HEK293 (cell line): ENCODE results near the gene PIEZO1.

Source experiments
- CTCF ChIA-PET: fragments of 350-600 bp; formaldehyde crosslinking; extraction: SDS; loops from one replicate; lab custom pipeline; 2021; ENCODE audit warnings: antibody characterized with exemption; lab: Yijun Ruan, JAX
- POLR2A ChIA-PET: fragments of 300-600 bp; formaldehyde crosslinking; extraction: SDS; loops from one replicate; lab custom pipeline; 2020; ENCODE audit warnings: antibody characterized with exemption, inconsistent platforms; lab: Yijun Ruan, JAX
- H3K27ac ChIP-seq: fragments of 200-500 bp; sonication (Bioruptor generic); 2 replicates; pipeline ENCODE4 v1.5.1; 2014; ENCODE audit warnings: low read depth, low read length, control low read depth, inconsistent platforms; ENCODE audit errors: extremely low read depth
- H3K36me3 ChIP-seq, 2 experiments: fragments of 200-500 bp in 1 of 2; sonication (Bioruptor generic) in 1 of 2; 1 replicate in 1 of 2; 2 replicates in 1 of 2; pipeline ENCODE4 v1.5.1; 2014 to 2017; ENCODE audit warnings: inconsistent platforms in 2 of 2, low read length in 2 of 2; ENCODE audit not compliant: control insufficient read depth in 2 of 2, insufficient read depth in 1 of 2
- H3K4me1 ChIP-seq: fragments of 200-500 bp; sonication (Bioruptor generic); 2 replicates; pipeline ENCODE4 v1.5.1; 2014; ENCODE audit warnings: mild to moderate bottlenecking, low read length, inconsistent platforms; ENCODE audit not compliant: control insufficient read depth, insufficient read depth
- H3K4me3 ChIP-seq: 2 replicates; pipeline ENCODE4 v1.5.1; 2011; ENCODE audit warnings: low read depth, mild to moderate bottlenecking, control low read depth, low read length, moderate library complexity
- H3K9me3 ChIP-seq: fragments of 200-500 bp; sonication (Bioruptor generic); 2 replicates; pipeline ENCODE4 v1.5.1; 2014; ENCODE audit warnings: low read depth, low read length, inconsistent platforms; ENCODE audit not compliant: control insufficient read depth, insufficient read depth
- GLI2 ChIP-seq: fragments of 450-650 bp; formaldehyde crosslinking; IDR thresholded peaks from 2 replicates; pipeline ENCODE4; 2017; ENCODE audit warnings: missing biosample characterization, missing genetic modification characterization, low read depth, borderline replicate concordance
- HOXA7 ChIP-seq: sonication (generic); formaldehyde crosslinking; IDR thresholded peaks from 2 replicates; pipeline ENCODE4 v1.8.1; 2022; ENCODE audit warnings: missing genetic modification reagents, borderline replicate concordance
- MZF1 ChIP-seq: fragments of 450-650 bp; formaldehyde crosslinking; IDR thresholded peaks from 2 replicates; pipeline ENCODE4 v1.5.1; 2017; ENCODE audit warnings: missing biosample characterization, missing genetic modification characterization, borderline replicate concordance
- SCRT1 ChIP-seq: fragments of 450-650 bp; formaldehyde crosslinking; IDR thresholded peaks from 2 replicates; pipeline ENCODE4 v1.5.1; 2016; ENCODE audit warnings: missing biosample characterization, missing genetic modification characterization, borderline replicate concordance
- SP7 ChIP-seq: fragments of 450-650 bp; formaldehyde crosslinking; IDR thresholded peaks from 2 replicates; pipeline ENCODE4 v1.5.1; 2016; ENCODE audit warnings: missing biosample characterization, missing genetic modification characterization
- ZBTB21 ChIP-seq: fragments of 450-650 bp; formaldehyde crosslinking; IDR thresholded peaks from 2 replicates; pipeline ENCODE4 v1.5.1; 2017; ENCODE audit warnings: missing biosample characterization, missing genetic modification characterization
- ZNF140 ChIP-seq: fragments of 450-650 bp; formaldehyde crosslinking; IDR thresholded peaks from 2 replicates; pipeline ENCODE4 v1.5.1; 2016; ENCODE audit warnings: missing biosample characterization, missing genetic modification characterization
- ZNF146 ChIP-seq: fragments of 450-650 bp; formaldehyde crosslinking; IDR thresholded peaks from 2 replicates; pipeline ENCODE4 v1.5.1; 2016; ENCODE audit warnings: missing biosample characterization, missing genetic modification characterization
- ZNF184 ChIP-seq: fragments of 450-650 bp; IDR thresholded peaks from 2 replicates; pipeline ENCODE4 v1.5.1; 2018; ENCODE audit warnings: missing biosample characterization, mild to moderate bottlenecking, missing genetic modification characterization
- ZNF19 ChIP-seq: fragments of 450-650 bp; formaldehyde crosslinking; IDR thresholded peaks from 2 replicates; pipeline ENCODE4; 2016; ENCODE audit warnings: missing biosample characterization, missing genetic modification characterization, low read depth
- ZNF266 ChIP-seq: fragments of 450-650 bp; formaldehyde crosslinking; IDR thresholded peaks from 2 replicates; pipeline ENCODE4 v1.5.1; 2016; ENCODE audit warnings: missing biosample characterization, missing genetic modification characterization, low read depth
- ZNF391 ChIP-seq: fragments of 450-650 bp; formaldehyde crosslinking; IDR thresholded peaks from 2 replicates; pipeline ENCODE4 v1.5.1; 2016; ENCODE audit warnings: low read depth, missing biosample characterization, missing genetic modification characterization, borderline replicate concordance
- ZNF549 ChIP-seq: fragments of 450-650 bp; IDR thresholded peaks from 2 replicates; pipeline ENCODE4 v1.5.1; 2018; ENCODE audit warnings: missing biosample characterization, missing genetic modification characterization, mild to moderate bottlenecking, inconsistent platforms, moderate library complexity
- ZNF585B ChIP-seq: fragments of 450-650 bp; formaldehyde crosslinking; IDR thresholded peaks from 2 replicates; pipeline ENCODE4 v1.5.1; 2016; ENCODE audit warnings: missing biosample characterization, missing genetic modification characterization
- ZNF610 ChIP-seq: fragments of 450-650 bp; formaldehyde crosslinking; IDR thresholded peaks from 2 replicates; pipeline ENCODE4 v1.5.1; 2016; ENCODE audit warnings: missing biosample characterization, missing genetic modification characterization, borderline replicate concordance
- ZNF768 ChIP-seq: fragments of 450-650 bp; formaldehyde crosslinking; IDR thresholded peaks from 2 replicates; pipeline ENCODE4 v1.5.1; 2018; ENCODE audit warnings: missing biosample characterization, mild to moderate bottlenecking, missing genetic modification characterization
- ZNF843 ChIP-seq: fragments of 450-650 bp; formaldehyde crosslinking; IDR thresholded peaks from 2 replicates; pipeline ENCODE4 v1.5.1; 2016; ENCODE audit warnings: missing biosample characterization, missing genetic modification characterization
- ZSCAN16 ChIP-seq: fragments of 450-650 bp; formaldehyde crosslinking; IDR thresholded peaks from 2 replicates; pipeline ENCODE4 v1.5.1; 2016; ENCODE audit warnings: missing biosample characterization, missing genetic modification characterization
- TF ChIP-seq, protein P1 (sequence below): fragments of 450-650 bp; formaldehyde crosslinking; IDR thresholded peaks from 2 replicates; pipeline ENCODE4 v1.5.1; 2017; ENCODE audit warnings: missing biosample characterization, missing genetic modification characterization
- TF ChIP-seq, protein P2 (sequence below): fragments of 450-650 bp; formaldehyde crosslinking; optimal IDR thresholded peaks from 2 replicates; pipeline ENCODE3; 2016; ENCODE audit warnings: missing biosample characterization, mild to moderate bottlenecking, missing genetic modification characterization
- TF ChIP-seq, protein P3 (sequence below): fragments of 450-650 bp; IDR thresholded peaks from 2 replicates; pipeline ENCODE4 v1.5.1; 2018; ENCODE audit warnings: missing biosample characterization, missing genetic modification characterization
- TF ChIP-seq, protein P4 (sequence below): IDR thresholded peaks from 2 replicates; pipeline ENCODE4 v1.6.1; 2011; ENCODE audit warnings: mild to moderate bottlenecking, low read depth, low read length, borderline replicate concordance
- TF ChIP-seq, protein P5 (sequence below): fragments of 450-650 bp; IDR thresholded peaks from 2 replicates; pipeline ENCODE4 v1.5.1; 2018; ENCODE audit warnings: missing biosample characterization, mild to moderate bottlenecking, missing genetic modification characterization
- TF ChIP-seq, protein P6 (sequence below): fragments of 450-650 bp; formaldehyde crosslinking; IDR thresholded peaks from 2 replicates; pipeline ENCODE4 v1.5.1; 2016; ENCODE audit warnings: missing biosample characterization, missing genetic modification characterization
- TF ChIP-seq, protein P7 (sequence below): fragments of 450-650 bp; formaldehyde crosslinking; IDR thresholded peaks from 2 replicates; pipeline ENCODE4 v1.5.1; 2016; ENCODE audit warnings: missing biosample characterization, missing genetic modification characterization

Gene PIEZO1

DNA sequence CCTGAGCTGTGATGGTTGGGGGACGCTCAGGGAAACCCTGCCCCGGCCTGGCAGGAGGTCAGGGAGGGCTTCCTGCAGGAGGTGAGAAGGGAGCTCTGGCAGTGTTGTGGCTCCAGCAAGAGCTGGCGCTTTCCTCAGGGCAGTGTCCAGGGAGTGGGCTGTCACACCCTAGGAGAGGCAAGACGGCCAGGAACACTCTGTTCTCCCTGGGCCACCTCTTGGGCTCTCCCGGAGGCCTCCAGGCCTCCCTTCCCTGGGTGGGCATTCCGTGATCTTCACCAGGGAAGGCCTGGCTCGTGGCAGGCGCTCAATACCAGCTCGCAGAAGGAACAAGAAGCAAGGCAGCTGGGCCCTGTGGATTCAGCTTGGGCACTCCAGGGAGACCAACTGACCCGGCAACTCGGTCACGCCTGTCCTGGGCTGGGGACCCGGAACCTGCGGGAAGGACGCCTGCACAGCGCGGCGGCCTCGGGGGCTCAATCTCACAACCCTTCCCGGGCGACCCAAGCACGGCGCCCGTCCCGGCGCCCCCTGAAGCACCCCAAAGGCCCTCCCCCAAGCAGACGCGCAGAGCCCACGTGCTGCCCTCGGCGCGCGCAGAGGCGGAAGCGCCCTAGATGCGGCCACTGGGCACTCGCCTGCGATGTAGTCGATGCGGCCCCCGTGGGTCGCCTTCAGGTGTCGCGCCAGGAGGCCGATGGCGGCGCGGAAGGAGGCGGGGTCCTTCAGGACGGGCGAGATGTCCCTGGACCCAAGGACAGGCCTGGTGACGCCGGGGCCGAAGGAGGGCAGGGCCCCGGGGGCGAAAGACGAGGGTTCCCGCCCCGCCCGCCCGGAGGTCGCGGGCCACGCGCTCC is 26.1 kb upstream of the PIEZO1 start:
- ChIA-PET CTCF (interaction anchor here (0.8 to 3.3 kb wide), 3 partner anchors 46 to 74 kb away, joined by 3 to 25 read pairs (median 8); no protein-coding TSS in a partner anchor), POLR2A (interaction anchor here (0.6 to 5.2 kb wide), 14 partner anchors 11 to 360 kb away, joined by 3 to 33 read pairs (median 5); partner anchors contain the start of genes CDH15, GALNS and TRAPPC2L)
- Histone ChIP-seq H3K4me3 (peak overlapping the region; percentile 66), H3K9me3 (no peaks in the 10 kb centered on the region), H3K4me1 (peaks cover 3% of the 10 kb centered on the region; the same call in 1 of the 2 replicates), H3K27ac (peak overlapping the region; percentile 87), H3K36me3 (peaks cover 0 to 50% of the 10 kb centered on the region in 2 experiments; a peak in 1 of 3 replicates)
- TF ChIP-seq, protein P1, sequence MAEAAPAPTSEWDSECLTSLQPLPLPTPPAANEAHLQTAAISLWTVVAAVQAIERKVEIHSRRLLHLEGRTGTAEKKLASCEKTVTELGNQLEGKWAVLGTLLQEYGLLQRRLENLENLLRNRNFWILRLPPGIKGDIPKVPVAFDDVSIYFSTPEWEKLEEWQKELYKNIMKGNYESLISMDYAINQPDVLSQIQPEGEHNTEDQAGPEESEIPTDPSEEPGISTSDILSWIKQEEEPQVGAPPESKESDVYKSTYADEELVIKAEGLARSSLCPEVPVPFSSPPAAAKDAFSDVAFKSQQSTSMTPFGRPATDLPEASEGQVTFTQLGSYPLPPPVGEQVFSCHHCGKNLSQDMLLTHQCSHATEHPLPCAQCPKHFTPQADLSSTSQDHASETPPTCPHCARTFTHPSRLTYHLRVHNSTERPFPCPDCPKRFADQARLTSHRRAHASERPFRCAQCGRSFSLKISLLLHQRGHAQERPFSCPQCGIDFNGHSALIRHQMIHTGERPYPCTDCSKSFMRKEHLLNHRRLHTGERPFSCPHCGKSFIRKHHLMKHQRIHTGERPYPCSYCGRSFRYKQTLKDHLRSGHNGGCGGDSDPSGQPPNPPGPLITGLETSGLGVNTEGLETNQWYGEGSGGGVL, result no peak
- TF ChIP-seq ZNF184 (tag by site-specific recombination), result no peak
- TF ChIP-seq ZNF266 (tag by site-specific recombination), result no peak
- TF ChIP-seq, protein P2, sequence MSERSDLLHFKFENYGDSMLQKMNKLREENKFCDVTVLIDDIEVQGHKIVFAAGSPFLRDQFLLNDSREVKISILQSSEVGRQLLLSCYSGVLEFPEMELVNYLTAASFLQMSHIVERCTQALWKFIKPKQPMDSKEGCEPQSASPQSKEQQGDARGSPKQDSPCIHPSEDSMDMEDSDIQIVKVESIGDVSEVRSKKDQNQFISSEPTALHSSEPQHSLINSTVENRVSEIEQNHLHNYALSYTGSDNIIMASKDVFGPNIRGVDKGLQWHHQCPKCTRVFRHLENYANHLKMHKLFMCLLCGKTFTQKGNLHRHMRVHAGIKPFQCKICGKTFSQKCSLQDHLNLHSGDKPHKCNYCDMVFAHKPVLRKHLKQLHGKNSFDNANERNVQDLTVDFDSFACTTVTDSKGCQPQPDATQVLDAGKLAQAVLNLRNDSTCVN (tag by site-specific recombination), result no peak
- TF ChIP-seq ZBTB21 (tag by site-specific recombination), result no peak
- no peak for TF ChIP-seq ZNF549
- TF ChIP-seq GLI2 (tag by site-specific recombination), result no peak
- peak; percentile 63; the same call in 1 of the 2 replicates for TF ChIP-seq ZNF391
- no peak for TF ChIP-seq ZNF768
- TF ChIP-seq, protein P3, sequence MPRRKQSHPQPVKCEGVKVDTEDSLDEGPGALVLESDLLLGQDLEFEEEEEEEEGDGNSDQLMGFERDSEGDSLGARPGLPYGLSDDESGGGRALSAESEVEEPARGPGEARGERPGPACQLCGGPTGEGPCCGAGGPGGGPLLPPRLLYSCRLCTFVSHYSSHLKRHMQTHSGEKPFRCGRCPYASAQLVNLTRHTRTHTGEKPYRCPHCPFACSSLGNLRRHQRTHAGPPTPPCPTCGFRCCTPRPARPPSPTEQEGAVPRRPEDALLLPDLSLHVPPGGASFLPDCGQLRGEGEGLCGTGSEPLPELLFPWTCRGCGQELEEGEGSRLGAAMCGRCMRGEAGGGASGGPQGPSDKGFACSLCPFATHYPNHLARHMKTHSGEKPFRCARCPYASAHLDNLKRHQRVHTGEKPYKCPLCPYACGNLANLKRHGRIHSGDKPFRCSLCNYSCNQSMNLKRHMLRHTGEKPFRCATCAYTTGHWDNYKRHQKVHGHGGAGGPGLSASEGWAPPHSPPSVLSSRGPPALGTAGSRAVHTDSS, result no peak
- TF ChIP-seq ZNF610 (tag by site-specific recombination), result no peak
- TF ChIP-seq, protein P4, sequence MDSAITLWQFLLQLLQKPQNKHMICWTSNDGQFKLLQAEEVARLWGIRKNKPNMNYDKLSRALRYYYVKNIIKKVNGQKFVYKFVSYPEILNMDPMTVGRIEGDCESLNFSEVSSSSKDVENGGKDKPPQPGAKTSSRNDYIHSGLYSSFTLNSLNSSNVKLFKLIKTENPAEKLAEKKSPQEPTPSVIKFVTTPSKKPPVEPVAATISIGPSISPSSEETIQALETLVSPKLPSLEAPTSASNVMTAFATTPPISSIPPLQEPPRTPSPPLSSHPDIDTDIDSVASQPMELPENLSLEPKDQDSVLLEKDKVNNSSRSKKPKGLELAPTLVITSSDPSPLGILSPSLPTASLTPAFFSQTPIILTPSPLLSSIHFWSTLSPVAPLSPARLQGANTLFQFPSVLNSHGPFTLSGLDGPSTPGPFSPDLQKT, result no peak
- TF ChIP-seq HOXA7 (CRISPR knock-in tag), result no peak
- no peak for TF ChIP-seq MZF1 (tag by site-specific recombination)
- TF ChIP-seq ZNF140 (tag by site-specific recombination), result no peak
- TF ChIP-seq, protein P5, sequence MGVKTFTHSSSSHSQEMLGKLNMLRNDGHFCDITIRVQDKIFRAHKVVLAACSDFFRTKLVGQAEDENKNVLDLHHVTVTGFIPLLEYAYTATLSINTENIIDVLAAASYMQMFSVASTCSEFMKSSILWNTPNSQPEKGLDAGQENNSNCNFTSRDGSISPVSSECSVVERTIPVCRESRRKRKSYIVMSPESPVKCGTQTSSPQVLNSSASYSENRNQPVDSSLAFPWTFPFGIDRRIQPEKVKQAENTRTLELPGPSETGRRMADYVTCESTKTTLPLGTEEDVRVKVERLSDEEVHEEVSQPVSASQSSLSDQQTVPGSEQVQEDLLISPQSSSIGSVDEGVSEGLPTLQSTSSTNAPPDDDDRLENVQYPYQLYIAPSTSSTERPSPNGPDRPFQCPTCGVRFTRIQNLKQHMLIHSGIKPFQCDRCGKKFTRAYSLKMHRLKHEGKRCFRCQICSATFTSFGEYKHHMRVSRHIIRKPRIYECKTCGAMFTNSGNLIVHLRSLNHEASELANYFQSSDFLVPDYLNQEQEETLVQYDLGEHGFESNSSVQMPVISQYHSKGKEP (tag by site-specific recombination), result no peak
- 0 out of 2 replicates have a peak, but pooled peaks have one; percentile 10 for TF ChIP-seq SP7 (tag by site-specific recombination)
- TF ChIP-seq ZNF585B (tag by site-specific recombination), result no peak
- TF ChIP-seq ZNF19 (tag by site-specific recombination), result no peak
- no peak for TF ChIP-seq ZNF843
- TF ChIP-seq, protein P6, sequence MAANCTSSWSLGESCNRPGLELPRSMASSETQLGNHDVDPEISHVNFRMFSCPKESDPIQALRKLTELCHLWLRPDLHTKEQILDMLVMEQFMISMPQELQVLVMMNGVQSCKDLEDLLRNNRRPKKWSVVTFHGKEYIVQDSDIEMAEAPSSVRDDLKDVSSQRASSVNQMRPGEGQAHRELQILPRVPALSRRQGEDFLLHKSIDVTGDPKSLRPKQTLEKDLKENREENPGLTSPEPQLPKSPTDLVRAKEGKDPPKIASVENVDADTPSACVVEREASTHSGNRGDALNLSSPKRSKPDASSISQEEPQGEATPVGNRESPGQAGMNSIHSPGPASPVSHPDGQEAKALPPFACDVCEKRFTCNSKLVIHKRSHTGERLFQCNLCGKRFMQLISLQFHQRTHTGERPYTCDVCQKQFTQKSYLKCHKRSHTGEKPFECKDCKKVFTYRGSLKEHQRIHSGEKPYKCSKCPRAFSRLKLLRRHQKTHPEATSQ (tag by site-specific recombination), result no peak
- peak; percentile 20; the same call in 1 of the 2 replicates for TF ChIP-seq ZNF146 (tag by site-specific recombination)
- TF ChIP-seq ZSCAN16 (tag by site-specific recombination), result no peak
- no peak for TF ChIP-seq SCRT1 (tag by site-specific recombination)
- TF ChIP-seq, protein P7, sequence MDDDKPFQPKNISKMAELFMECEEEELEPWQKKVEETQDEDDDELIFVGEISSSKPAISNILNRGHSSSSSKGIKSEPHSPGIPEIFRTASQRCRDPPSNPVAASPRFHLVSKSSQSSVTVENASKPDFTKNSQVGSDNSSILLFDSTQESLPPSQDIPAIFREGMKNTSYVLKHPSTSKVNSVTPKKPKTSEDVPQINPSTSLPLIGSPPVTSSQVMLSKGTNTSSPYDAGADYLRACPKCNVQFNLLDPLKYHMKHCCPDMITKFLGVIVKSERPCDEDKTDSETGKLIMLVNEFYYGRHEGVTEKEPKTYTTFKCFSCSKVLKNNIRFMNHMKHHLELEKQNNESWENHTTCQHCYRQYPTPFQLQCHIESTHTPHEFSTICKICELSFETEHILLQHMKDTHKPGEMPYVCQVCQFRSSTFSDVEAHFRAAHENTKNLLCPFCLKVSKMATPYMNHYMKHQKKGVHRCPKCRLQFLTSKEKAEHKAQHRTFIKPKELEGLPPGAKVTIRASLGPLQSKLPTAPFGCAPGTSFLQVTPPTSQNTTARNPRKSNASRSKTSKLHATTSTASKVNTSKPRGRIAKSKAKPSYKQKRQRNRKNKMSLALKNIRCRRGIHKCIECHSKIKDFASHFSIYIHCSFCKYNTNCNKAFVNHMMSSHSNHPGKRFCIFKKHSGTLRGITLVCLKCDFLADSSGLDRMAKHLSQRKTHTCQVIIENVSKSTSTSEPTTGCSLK (tag by site-specific recombination), result no peak
